Measurements from ENCODE around the gene MTHFD2L. TPM values are rescaled to one million over a fixed set of nuclear protein-coding genes. Genes with fewer than 3 reads are reported as not detected.
"Not testable (repeated sequence)": the region's sequence is repeated elsewhere in the genome, so short reads cannot be mapped to it uniquely, and the experiment has no call there.

Gene MTHFD2L
- total RNA-seq, 1 experiment from 2014 or later, result 15.2 TPM

GRCh38 chr4:74331252-74331651, 173.3 kb downstream of the MTHFD2L start:
- no peak for DNase-seq (ENCODE audit: low read depth)

- DNase-seq (ENCODE audit: low read depth), result no peak
These were observed 174.0 kb downstream of the MTHFD2L start for GRCh38 chr4:74331944-74332343.

- no peak for DNase-seq (ENCODE audit: low read depth)
These were observed 176.7 kb downstream of the MTHFD2L start for GRCh38 chr4:74334636-74335035.

GRCh38 chr4:74335341-74336021, 177.6 kb downstream of the MTHFD2L start:
- no peak for DNase-seq (ENCODE audit: low read depth)

- no peak for DNase-seq (ENCODE audit: low read depth)
These were observed 180.9 kb downstream of the MTHFD2L start for GRCh38 chr4:74338792-74339333.

GRCh38 chr4:74339501-74339900, 181.6 kb downstream of the MTHFD2L start:
- no peak for DNase-seq (ENCODE audit: low read depth)

GRCh38 chr4:74340421-74340820, 182.5 kb downstream of the MTHFD2L start:
- not testable (repeated sequence) for DNase-seq (ENCODE audit: low read depth)

GRCh38 chr4:74344031-74344430, 186.1 kb downstream of the MTHFD2L start:
- DNase-seq (ENCODE audit: low read depth), result no peak

Other genes with a start within 250 kb of the MTHFD2L start
- not detected in 2 replicates for gene PF4, start 176.1 kb upstream of the MTHFD2L start, total RNA-seq (2014; rRNA removed; shearing (Covaris generic))
- gene PPBP, start 169.9 kb upstream of the MTHFD2L start, total RNA-seq (2014; rRNA removed; shearing (Covaris generic)), result not detected in 2 replicates
- 0.10 TPM in 1 of 2 replicates, not detected in the other for gene CXCL5, start 159.4 kb upstream of the MTHFD2L start, total RNA-seq (2014; rRNA removed; shearing (Covaris generic))
- 3.8 and 5.5 TPM in 2 replicates for gene CXCL3, start 119.4 kb upstream of the MTHFD2L start, total RNA-seq (2014; rRNA removed; shearing (Covaris generic))
- not detected in 2 replicates for gene CXCL2, start 58.9 kb upstream of the MTHFD2L start, total RNA-seq (2014; rRNA removed; shearing (Covaris generic))
- not detected in 2 replicates for gene EPGN, start 150.4 kb downstream of the MTHFD2L start, total RNA-seq (2014; rRNA removed; shearing (Covaris generic))
- not detected in 2 replicates for gene EREG, start 207.0 kb downstream of the MTHFD2L start, total RNA-seq (2014; rRNA removed; shearing (Covaris generic))

All from HT1080 (cell line).